HG03378 (cell line): ENCODE results near the gene GZF1.

ENCODE experiments used
- ATAC-seq: cut with Tn5 transposase; IDR thresholded peaks from one replicate; pipeline ENCODE4 v1.9.1; 2021; ENCODE audit warnings: mild to moderate bottlenecking, moderate library complexity; ENCODE audit not compliant: unreplicated experiment

GZF1 gene

DNA sequence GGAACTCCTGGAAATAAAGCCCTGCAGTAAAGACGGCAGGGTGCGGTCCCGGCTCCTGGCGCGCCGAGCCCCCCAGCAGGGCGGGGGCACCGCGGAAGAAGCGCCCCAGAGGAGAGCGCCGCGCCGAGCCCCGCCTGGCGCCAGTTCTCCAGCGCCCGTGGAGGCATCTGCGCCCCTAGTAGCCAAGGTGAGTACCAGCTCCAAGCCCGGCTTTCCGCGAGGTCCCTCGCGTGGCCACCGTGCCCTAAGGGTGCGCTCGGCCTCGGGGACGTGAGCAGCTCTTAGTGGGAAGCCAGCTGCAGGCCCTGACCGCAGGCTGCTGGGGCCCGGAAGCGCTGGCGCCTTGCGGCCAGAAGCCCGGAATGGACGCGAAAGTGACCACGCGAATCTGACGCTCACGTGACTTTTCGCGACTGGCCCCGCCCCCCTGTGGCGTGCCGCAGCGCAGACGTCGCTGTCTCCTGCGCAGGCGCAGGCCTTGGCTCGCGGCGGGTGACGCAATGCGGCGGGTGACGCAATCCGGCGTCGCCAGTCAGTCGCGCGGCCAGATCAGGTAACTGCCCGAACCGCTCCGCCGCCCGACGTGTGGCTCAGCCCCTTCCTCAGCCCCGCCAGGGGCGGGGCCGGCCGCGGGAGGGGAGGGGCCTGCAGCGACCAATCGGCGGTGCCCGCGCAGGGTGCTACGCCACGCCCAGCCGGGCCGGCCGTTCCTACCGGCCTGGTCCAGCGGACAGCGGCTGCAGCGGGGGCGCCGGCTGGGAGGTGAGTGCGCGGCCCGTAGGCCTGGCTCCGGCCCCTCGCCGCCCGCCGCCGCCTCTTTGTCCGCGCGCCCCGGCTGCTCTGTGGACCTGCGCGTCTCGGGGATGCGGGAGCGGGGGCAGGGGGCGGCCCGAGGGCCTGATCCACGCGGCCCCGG is at the start of gene GZF1:
Gene GZF1, plus strand, starts transcription at position 707 of the 916 bp plus-strand sequence. CDS start 2,202 bp downstream, outside the sequence.
- peak; percentile 54 for ATAC-seq

GRCh38 chr20:23313271-23313670 is 48.7 kb upstream of the GZF1 start:
- ATAC-seq: no peak

- no peak for ATAC-seq
These were observed 47.3 kb upstream of the GZF1 start for GRCh38 chr20:23314699-23315098.

GRCh38 chr20:23315099-23315498 is 46.9 kb upstream of the GZF1 start:
- ATAC-seq: no peak

GRCh38 chr20:23316626-23317025 is 45.4 kb upstream of the GZF1 start:
- ATAC-seq: no peak

GRCh38 chr20:23317081-23317480 is 44.9 kb upstream of the GZF1 start:
- ATAC-seq: no peak

DNA sequence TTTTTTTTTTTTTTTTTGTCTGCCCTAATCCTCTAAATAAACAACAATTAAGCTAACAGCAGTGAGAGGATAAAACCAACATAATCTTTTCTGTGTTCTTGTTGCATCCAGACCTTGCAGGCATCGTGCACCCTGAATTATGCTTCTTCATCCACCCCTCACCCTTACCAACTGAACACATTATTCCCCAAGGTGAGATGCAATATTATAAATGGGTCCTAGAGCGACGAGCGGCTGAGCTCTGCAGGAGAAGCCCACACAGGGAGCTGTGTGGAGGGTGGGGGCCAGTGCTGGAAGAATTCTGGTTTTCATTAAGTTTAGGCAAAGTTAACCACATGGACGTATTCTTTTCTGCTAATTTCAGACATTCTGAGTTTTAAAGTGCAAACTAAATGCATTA is 43.6 kb upstream of the GZF1 start:
- ATAC-seq: no peak

GRCh38 chr20:23320317-23320716 is 41.7 kb upstream of the GZF1 start:
- no peak for ATAC-seq

DNA sequence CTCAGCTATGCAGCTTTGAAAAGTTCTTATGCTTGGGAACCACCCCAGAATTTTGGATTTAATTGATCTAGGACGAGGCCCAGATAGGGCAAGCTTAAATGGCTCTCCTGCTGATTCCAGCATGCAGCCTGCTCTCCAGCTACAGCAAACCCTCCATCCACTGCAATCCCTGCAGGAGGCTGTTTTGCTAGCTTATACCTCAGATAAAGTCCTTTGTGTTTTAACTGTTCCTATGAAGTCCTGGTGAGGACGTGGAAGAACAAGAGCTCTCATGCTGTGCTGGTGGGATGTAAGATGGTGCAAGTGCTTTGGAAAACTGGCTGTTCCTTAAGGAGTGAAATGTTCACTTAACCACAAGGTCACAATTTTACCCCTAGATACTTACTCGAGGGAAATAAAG is 36.9 kb upstream of the GZF1 start:
- no peak for ATAC-seq

DNA sequence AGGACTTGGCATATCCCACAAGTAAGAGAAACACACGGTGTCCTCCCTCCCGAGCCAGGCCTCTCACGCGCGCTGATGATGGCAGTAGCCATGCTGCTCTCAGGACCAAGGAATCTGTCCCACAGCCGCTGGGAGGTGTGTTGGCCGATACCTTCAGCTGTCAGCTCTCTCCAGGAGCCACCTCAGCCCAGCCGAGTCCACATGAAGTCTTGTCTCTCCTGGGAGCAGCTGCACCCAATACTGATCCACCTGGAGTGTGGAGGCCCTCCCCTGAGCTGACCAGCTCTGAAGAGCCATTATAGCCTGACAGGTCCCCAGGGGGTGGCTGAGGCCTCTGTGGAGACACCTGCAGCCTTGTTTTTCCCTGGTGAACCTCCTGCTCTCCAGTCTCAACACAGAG is 35.2 kb upstream of the GZF1 start:
- ATAC-seq: no peak

GRCh38 chr20:23327617-23328333 is 34.2 kb upstream of the GZF1 start:
- ATAC-seq: no peak

DNA sequence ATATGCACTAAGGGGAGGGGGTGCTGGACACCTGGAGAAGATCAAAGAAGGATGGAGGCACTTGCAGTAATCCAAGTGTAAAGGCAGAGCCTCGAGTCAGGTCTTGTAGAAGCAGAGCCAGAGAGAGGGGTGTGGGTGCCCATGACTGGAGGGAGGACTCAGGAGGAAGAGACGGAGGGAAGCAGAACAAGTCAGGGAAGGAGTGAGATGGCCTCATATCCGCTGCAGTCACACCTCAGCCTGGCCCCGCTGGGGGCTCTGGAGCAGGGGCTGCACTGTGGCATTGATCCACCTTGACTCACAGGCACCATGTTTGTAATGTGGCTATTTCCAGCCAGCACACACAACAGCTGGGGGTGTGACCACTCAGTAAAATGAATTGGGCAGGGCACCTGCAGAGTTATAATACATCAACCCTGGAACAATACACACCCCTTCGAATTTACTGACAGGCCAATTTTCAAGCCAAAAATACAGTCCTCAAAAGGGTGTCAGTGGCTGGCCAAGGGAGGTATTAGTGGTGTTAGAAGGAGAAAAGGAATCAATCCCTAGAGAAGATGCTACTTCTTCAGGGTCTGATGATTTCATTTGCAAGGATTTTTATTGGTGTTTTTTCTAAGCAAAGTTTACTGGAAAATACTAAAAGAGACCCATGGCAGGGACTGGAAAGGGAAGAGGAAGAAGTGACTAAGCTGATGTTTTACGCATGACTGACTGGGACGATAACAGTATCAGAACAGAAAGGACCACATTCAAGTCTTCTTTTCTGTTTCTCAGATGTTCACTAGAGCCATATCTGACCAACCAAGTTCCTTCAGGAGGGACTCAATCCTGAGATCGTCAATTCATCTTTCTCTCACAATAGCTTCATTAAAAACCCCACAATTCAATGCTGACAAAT is 30.3 kb upstream of the GZF1 start:
- ATAC-seq: no peak

- ATAC-seq: no peak
These were observed 29.5 kb upstream of the GZF1 start for GRCh38 chr20:23332467-23332866.

DNA sequence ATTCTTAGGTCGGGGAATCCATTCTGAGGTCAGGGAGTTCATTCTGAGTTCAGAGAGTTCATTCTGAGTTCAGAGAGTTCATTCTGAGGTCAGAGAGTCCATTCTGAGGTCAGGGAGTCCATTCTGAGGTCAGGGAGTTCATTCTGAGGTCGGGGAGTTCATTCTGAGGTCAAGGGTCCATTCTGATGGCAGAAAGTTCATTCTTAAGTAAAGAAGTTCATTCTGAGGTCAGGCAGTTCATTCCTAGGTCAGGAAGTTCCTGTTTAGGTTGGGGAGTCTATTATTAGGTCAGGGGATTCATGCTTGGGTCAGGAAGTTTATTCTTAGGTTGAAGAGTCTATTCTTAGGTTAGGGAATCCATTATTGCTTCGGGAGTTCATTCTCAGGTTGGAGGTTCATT is 27.9 kb upstream of the GZF1 start:
- no peak for ATAC-seq

DNA sequence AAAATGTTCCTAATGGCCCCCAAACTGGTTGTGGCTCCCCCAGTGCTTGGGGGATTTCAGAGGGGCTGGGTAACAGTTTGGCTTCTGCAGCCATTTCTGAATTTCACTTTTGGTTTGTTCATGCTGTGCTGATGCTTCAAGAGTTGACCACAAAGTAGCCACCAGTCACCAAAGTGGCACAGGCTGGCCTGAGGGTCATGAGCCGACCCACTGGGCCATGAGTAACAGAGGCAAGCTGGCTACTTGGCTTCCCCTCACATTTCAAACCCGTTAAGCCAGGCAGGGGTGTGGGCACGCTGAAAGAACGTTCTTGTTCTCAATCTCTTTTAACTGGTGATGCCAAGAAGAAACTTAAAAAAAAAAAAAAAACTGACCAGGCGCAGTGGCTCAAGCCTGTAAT is 26.5 kb upstream of the GZF1 start:
- ATAC-seq: no peak

- no peak for ATAC-seq
These were observed 25.5 kb upstream of the GZF1 start for GRCh38 chr20:23336476-23336875.

DNA sequence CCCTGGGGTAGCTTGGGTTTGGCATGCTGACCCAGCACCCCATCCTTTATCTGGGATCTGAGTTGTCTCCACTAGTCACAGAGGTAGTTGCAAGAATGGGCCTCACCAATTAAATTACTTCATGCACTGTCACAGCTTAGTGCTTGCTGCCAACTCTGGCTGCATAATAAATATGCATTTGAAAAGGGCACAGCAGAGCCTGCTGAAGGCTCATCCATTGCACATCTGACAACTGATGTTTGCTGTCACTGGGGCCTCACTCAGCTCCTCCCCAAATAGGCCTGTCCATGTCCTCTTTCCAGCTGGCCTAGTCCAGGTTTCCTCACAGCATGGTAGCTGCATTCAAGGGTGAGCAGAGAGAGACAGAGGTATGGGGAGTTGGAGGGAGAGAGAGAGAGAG is 24.7 kb upstream of the GZF1 start:
- ATAC-seq: no peak

DNA sequence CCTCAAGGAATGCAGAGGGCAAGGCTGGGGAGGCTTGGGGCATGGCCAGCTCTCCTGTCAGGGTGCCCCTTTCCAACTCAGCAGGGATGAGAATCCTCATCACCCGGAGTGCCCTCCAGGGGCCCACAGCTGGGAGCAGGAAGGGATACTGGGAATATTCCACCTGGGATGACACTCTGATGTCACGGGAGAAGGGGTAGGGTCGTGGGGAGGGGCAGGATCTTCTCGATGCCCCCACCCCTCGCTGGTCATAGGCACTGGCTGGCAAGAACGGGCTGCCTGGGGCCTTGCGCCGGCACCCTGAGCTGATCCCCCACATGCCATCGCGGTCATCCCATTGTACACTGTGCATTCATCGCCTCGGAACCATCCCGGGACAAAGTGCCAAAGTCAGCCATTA is 22.0 kb upstream of the GZF1 start:
- no peak for ATAC-seq

DNA sequence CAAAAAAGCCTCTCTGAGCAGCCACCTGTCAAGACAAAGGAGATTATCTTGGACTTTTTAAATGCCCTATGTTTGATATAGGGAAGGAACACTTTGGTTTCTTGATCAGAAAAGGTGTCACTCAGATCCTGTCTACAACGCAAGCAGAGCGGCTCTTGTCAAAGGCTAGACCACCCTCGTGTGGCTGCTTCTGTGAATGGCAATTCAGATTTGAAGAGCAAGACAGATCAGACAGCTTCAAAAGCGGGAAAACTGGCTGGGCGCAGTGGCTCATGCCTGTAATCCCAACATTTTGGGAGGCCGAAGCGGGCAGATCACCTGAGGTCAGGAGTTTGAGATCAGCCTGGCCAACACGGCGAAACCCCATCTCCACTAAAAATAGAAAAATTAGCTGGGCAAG is 21.5 kb upstream of the GZF1 start:
- ATAC-seq: no peak

DNA sequence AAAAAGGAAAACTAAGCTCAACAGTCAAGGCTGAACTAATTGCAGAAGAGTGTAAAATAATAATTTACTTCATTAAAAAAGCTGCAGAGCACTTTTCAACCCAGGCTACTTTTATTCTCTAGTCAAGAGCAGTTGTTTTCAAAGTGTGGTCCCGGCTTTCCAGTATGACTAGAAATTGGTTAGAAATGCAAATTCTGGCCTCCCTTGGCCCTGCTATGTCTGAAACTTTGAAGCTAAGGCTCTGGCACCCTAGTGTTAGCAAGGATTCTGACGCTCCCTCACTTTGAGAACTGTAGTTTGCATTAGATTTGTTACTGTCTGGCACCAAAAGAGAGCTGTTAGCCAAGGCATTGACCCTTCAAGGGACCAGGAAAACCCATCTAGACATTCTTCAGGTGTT is 20.9 kb upstream of the GZF1 start:
- ATAC-seq: no peak

- ATAC-seq: no peak
These were observed 18.4 kb upstream of the GZF1 start for GRCh38 chr20:23343590-23343989.
